HG03045 (cell line): ENCODE measurements around the gene ANKS1A.

ENCODE experiments used
- ATAC-seq: cut with Tn5 transposase; IDR thresholded peaks from one replicate; pipeline ENCODE4 v1.9.1; 2021; ENCODE audit warnings: mild to moderate bottlenecking, moderate library complexity; ENCODE audit not compliant: unreplicated experiment

ANKS1A gene

GRCh38 chr6:35036828-35037663 is 148.0 kb downstream of the ANKS1A start:
- ATAC-seq: no peak

GRCh38 chr6:35037664-35038038 is 148.6 kb downstream of the ANKS1A start:
- no peak for ATAC-seq

DNA sequence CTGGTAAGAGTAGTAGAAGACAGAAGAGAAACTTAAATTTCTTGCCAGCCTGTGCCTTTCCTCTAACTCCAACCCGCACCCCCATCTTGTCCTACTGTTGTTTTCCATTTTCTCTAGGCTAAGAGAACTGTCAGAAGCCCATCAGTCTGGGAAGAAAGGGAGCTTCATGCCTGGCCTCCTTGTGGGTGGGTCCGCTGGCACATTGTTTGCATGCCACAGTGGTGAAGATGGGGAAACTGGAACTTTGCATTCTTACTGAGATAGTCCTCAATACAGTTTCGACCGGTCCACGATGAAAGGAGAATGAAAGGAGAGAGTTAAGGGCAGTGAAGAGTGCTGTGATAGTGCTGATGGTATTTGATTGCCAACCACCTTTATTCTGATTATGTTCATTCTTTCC is 149.0 kb downstream of the ANKS1A start:
- no peak for ATAC-seq

DNA sequence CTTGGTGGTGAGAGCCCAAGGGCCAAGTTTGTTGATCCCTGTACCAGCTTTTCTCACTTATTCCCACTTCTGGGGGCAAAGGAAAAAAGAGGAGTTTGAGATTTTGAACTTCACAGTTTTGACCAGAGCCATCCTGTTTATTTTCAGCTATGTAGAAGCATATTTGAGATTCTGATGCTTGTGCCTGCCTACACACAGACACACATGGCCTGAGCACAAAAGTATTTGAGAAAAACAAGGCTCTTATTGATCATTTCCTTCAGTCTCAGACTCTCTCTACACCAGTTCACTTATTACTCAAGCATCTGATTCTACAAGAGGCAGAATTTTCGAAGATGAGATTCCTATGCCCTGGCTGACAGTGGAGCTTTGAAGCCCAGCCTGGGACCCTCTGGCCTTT is 151.3 kb downstream of the ANKS1A start:
- no peak for ATAC-seq

GRCh38 chr6:35041086-35041861 is 152.2 kb downstream of the ANKS1A start:
- no peak for ATAC-seq

GRCh38 chr6:35042031-35042815 is 153.2 kb downstream of the ANKS1A start:
- no peak for ATAC-seq

DNA sequence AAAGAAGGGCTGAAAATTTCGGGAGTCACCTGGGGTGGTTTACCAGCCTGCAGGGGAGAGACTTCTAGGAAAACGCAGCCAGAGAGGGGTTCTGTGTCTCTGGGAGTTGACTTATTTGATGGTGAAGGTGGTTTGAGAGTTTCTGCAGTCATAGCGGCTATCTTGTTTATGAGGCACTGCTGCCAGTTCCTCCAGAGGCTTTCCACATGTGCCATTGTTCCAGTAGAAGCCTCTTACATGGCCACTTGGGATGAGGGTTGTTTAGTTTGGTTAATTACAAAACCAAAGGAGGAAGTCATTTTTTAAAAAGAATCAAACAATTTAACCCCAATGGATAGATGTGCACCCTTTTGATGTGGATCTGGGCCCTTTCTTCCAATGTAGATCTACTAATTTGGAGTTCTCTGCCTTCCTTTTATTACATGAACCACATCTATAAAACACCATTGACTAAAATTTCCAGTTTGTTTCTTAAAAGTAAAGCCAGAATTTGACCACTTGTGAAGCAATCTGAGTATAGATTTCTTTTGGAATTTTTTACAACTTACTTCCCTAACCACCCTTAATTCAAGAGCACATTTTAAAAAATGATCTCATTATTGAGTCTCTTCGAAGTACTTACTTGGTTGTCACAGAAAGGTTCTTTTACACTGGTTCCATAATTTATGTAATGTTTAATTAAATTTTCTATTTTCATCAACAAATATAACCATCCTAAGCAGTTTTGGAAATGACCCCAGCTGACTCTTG is 154.5 kb downstream of the ANKS1A start:
- no peak for ATAC-seq

DNA sequence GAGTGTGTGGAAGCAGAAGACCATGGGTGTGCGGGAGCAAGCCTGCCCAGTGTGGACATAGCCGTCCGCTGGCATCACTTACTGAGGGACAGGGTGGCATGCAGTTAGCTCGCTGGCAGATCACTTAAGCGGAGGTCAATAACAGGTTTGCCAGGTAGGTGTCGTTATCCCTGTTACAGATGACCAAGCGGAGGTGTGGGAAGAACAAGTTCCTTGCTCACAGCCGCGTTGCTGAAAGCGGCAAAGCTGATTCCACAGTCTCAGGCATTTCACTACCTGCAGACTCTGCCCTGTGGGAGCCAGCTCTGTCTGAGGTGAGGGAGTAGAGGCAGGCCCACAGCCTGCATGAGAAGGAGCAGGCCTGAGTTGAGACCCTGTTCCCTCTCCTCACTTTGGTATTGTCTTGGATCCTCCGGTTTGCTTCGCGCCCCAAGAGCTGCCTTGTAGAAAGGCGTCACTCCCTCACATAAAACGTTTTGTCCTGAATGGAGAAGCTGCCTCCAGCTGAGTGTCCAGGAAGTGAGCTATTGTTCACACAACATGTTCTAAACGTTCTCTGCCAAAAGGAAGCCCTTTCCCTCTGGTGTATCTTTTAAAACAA is 155.2 kb downstream of the ANKS1A start:
- ATAC-seq: no peak

GRCh38 chr6:35044761-35045421 is 155.8 kb downstream of the ANKS1A start:
- ATAC-seq: no peak

DNA sequence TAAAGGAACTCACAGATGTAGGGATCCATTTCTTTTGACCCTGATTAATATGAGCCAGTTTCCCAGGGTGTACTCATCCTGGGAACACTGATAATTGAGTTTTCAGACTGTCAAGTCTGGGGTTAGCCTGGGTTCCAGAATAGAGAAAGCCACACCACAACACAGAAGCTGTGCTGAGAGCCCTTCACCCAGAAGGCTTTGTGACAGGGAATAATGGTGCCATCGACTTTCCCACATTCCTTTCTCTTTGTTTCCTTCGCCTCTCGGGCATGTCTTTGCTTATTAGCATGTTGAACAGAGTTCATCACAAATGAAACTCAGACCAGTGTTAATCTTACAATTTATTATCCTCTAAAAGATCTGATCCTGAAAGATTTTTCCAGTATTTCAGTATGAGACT is 157.0 kb downstream of the ANKS1A start:
- ATAC-seq: no peak

DNA sequence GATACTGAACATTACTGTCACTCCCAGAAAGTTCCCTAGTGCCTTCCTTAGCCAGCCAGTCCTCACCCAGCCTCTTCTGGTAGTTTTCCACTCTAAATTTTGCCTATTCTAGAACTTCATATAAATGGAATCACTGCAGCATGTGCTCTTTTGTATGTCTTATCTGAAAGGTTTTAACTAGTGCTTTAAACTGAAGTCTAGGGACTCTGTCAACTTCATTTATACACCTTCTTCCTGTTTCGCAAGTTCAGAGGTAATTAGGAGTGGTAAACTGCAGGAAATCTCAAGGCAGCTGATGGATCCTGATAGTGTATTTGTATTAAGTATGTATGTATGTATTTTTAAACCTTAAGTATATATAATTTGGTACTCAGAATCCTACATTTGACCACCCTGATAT is 157.8 kb downstream of the ANKS1A start:
- ATAC-seq: no peak

DNA sequence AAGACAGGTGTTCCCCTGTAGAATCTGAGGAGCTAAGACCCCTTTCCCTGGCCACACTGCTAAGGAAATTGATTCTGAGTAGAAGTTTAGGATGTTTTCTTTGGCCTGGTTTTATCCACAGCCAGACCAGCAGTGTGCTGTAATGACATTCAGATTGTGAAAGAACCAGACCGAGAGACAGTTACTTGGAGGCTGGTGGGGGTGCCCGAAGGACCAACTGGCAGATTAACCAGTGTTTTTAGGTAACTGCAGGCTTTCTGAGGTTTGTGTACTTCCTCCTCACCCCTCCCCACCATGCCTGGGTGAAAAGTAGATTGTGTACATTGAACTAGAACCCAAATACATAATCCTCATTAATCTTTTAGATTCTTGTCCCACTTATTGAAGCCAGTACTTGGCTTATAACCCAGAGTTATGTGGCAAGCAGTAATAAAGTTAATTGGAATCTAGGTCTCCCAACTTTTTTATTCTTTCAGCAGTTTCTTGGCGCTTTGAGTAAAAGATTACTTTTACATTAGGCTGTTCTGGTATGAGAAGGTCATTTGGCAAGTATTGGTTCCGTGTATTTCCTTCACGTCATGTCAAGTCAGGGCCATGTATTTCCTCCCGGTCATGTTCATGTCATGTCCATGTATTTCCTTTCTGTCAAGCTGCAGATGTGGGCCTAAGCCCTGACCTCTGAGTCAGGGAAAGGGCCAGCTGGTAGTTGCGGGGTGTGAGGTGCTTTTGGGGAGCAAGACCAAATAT is 158.4 kb downstream of the ANKS1A start:
- ATAC-seq: no peak

DNA sequence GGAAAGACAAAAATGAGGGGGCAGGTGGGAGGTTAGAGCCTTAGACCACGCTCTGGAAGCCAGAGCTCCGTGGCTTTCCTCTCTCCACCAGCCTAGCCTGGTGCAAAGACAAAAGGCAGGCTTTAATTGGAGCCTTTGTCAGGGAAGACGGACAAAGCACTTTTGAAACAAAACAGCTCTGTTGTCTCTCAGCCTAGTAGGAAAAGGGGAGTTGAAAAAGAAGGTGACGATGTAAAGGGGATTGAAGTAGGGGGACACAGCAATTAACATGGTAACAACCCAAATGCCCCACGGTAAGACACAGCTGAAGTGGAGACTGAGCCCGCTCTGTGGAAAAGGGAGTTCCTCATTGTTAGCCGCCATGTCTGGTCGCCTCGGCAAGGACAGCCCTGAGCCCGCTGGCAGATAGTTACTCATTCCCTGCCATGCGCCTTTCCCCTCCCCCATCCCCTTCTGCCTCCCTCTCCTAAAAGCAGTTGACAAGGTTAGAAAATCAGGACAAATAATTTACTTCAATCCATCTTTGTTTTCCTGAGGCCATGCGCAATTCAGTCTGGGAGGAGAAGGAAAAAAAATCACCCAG is 159.1 kb downstream of the ANKS1A start:
- ATAC-seq: no peak

GRCh38 chr6:35048631-35049083 is 159.6 kb downstream of the ANKS1A start:
- ATAC-seq: no peak

DNA sequence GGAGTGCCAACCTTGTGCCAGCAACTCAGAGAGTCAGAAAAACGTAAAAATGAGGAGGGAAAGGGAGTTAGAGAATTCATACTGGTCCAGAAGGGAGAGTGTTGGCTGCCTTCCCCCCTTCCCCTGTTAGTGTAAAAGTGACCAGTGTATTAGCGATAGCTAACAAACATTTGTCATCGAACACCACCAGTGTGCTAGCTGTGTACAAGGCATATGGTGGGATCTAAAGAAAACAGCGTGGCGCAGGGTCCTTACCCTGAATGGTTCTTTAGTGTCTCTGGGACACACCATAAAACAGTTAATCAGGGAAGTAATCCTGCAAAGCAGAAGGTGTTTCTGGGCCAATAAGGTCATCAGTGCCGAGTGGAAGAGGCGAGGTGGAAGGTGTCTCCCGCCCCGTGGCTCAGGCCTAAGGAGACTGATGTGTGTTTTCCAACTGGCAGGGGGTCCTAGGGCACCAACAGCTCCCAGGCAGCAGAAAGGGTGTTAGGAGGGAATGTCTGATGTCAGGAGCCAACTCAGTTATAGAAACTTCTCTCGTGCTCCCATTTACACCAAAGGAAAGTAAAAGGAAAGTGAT is 160.2 kb downstream of the ANKS1A start:
- no peak for ATAC-seq

- ATAC-seq: no peak
Observed at GRCh38 chr6:35049900-35050756, 161.1 kb downstream of the ANKS1A start.

GRCh38 chr6:35050757-35051330 is 161.8 kb downstream of the ANKS1A start:
- ATAC-seq: no peak
